Embryonic facial prominence (tissue), 1 donor: ENCODE data around the gene ELMOD3.

Experiments
- DNase-seq: peaks from one replicate; pipeline ENCODE4 v3.0.0-alpha.2; 2016; ENCODE audit errors: extremely low spot score

ELMOD3 gene

GRCh38 chr2:85440729-85441128 lies 86.2 kb downstream of the ELMOD3 start:
- DNase-seq = no peak
